GM19238 (cell line): ENCODE data around the gene RGP1.

Source experiments
- DNase-seq: peaks from one replicate; pipeline ENCODE4 v3.0.0; 2011; ENCODE audit warnings: low spot score; ENCODE audit not compliant: insufficient read length

RGP1 gene

GRCh38 chr9:35743880-35744518 is 5.1 kb upstream of the RGP1 start:
- DNase-seq, result no peak

- no peak for DNase-seq
These were observed 3.5 kb upstream of the RGP1 start for GRCh38 chr9:35745569-35745968.

- DNase-seq, result no peak
These were observed 2.5 kb upstream of the RGP1 start for GRCh38 chr9:35746583-35746982.

- DNase-seq, result no peak
These were observed 737 bp upstream of the RGP1 start for GRCh38 chr9:35748242-35748857.

- no peak for DNase-seq
These were observed 598 bp downstream of the RGP1 start for GRCh38 chr9:35749515-35750255.

GRCh38 chr9:35750256-35750531 is 1.1 kb downstream of the RGP1 start:
- no peak for DNase-seq

GRCh38 chr9:35753466-35753865 is 4.4 kb downstream of the RGP1 start:
- DNase-seq, result no peak

GRCh38 chr9:35754264-35754663 is 5.2 kb downstream of the RGP1 start, which contains the start of gene MSMP:
Gene MSMP, minus strand, starts transcription at chr9:35754276. Its CDS starts 147 bp downstream, at chr9:35754129.
- no peak for DNase-seq

- no peak for DNase-seq
These were observed 6.0 kb downstream of the RGP1 start for GRCh38 chr9:35755071-35755470.

- DNase-seq, result peak; percentile 40
These were observed 7.5 kb downstream of the RGP1 start for GRCh38 chr9:35756275-35757225.

- peak; percentile 16 for DNase-seq
These were observed 8.3 kb downstream of the RGP1 start for GRCh38 chr9:35757226-35757891.

GRCh38 chr9:35757892-35758275 is 8.8 kb downstream of the RGP1 start:
- DNase-seq, result no peak

- no peak for DNase-seq
These were observed 9.5 kb downstream of the RGP1 start for GRCh38 chr9:35758475-35759050.

GRCh38 chr9:35759795-35760194 is 10.7 kb downstream of the RGP1 start:
- DNase-seq, result no peak

GRCh38 chr9:35760651-35761050 is 11.6 kb downstream of the RGP1 start:
- no peak for DNase-seq

GRCh38 chr9:35763181-35763580 is 14.1 kb downstream of the RGP1 start:
- no peak for DNase-seq

- no peak for DNase-seq
These were observed 14.7 kb downstream of the RGP1 start for GRCh38 chr9:35763803-35764202.

GRCh38 chr9:35766997-35767396 is 17.9 kb downstream of the RGP1 start:
- no peak for DNase-seq

- no peak for DNase-seq
These were observed 18.4 kb downstream of the RGP1 start for GRCh38 chr9:35767458-35767857.

- DNase-seq, result no peak
These were observed 20.7 kb downstream of the RGP1 start for GRCh38 chr9:35769763-35770162.

GRCh38 chr9:35771075-35771433 is 22.0 kb downstream of the RGP1 start:
- DNase-seq, result no peak
